Endothelial cell of umbilical vein (primary cell): ENCODE results near the gene SPATA18. TPM values are rescaled to one million over a fixed set of nuclear protein-coding genes. Genes with fewer than 3 reads are reported as not detected.

ENCODE experiments used
- BruUV-seq: library from RNA; stranded (reverse); fragments of 400-500 nt; replicated peaks from 2 replicates; lab custom pipeline; 2021; lab: Mats Ljungman, UMichigan
- CTCF ChIA-PET: fragments of 300-600, 350-600 bp; sonication (Branson Sonifier 250); formaldehyde crosslinking; loops from one replicate; lab custom pipeline; 2021; ENCODE audit warnings: antibody characterized with exemption, inconsistent platforms; lab: Charles Lee
- POLR2A ChIA-PET: fragments of 300-600, 350-600 bp; sonication (Branson Sonifier 250); formaldehyde crosslinking; loops from one replicate; lab custom pipeline; 2021; ENCODE audit warnings: antibody characterized with exemption, inconsistent platforms; lab: Charles Lee
- DNase-seq: peaks from one replicate; pipeline ENCODE4 v3.0.0-alpha.2; 2011; ENCODE audit warnings: low read depth, low spot score
- FAIRE-seq: peaks from 2 replicates; lab custom pipeline; 2011; peaks lifted over from hg19 to GRCh38; lab: Jason Lieb, UNC
- H2AFZ ChIP-seq: 2 replicates; pipeline ENCODE4 v1.6.0; 2012; ENCODE audit warnings: low read depth, low read length, control low read depth, inconsistent platforms
- H3K27ac ChIP-seq: 2 replicates; pipeline ENCODE4 v1.5.1; 2011; ENCODE audit warnings: low read depth, mild to moderate bottlenecking, control low read depth, low read length, moderate library complexity; ENCODE audit not compliant: insufficient read depth
- H3K27me3 ChIP-seq, 2 experiments: 2 replicates each; pipeline versions ENCODE4 v1.6.0 to v1.6.1; 2011; ENCODE audit warnings: low read length in 2 of 2, mixed read lengths in 1 of 2; ENCODE audit not compliant: control insufficient read depth in 2 of 2, insufficient read depth in 2 of 2
- H3K36me3 ChIP-seq, 2 experiments: 2 replicates in 1 of 2; 3 replicates in 1 of 2; pipeline ENCODE4 v1.5.1; 2011; ENCODE audit warnings: low read length in 2 of 2, mild to moderate bottlenecking in 1 of 2, moderate library complexity in 1 of 2; ENCODE audit not compliant: control insufficient read depth in 2 of 2, insufficient read depth in 2 of 2; ENCODE audit errors: extremely low read depth in 1 of 2
- H3K4me1 ChIP-seq: 3 replicates; pipeline ENCODE4 v1.5.1; 2011; ENCODE audit warnings: mild to moderate bottlenecking, low read length; ENCODE audit not compliant: control insufficient read depth, insufficient read depth; ENCODE audit errors: extremely low read depth
- H3K4me2 ChIP-seq: 2 replicates; pipeline ENCODE4 v1.6.1; 2011; ENCODE audit warnings: low read length, control low read depth, mixed read lengths; ENCODE audit not compliant: insufficient read depth
- H3K4me3 ChIP-seq, 3 experiments: fragments of 200-600 bp in 1 of 3; sonication (generic), shearing (Covaris generic) in 1 of 3; replicated peaks in 1 of 3; 2 replicates each; pipeline ENCODE4 v1.5.1; 2011 to 2016; ENCODE audit warnings: control low read depth in 3 of 3, low read length in 3 of 3, mild to moderate bottlenecking in 2 of 3, inconsistent platforms in 1 of 3, low read depth in 1 of 3, moderate library complexity in 1 of 3; ENCODE audit not compliant: insufficient read depth in 1 of 3
- H3K79me2 ChIP-seq: 2 replicates; pipeline ENCODE4 v1.6.0; 2012; ENCODE audit warnings: low read length, inconsistent platforms; ENCODE audit not compliant: control insufficient read depth, insufficient read depth
- H3K9ac ChIP-seq: replicated peaks from 2 replicates; pipeline ENCODE3; 2011; ENCODE audit warnings: low read length, control low read depth; ENCODE audit not compliant: insufficient read depth; ENCODE audit errors: extremely low read depth
- H3K9me1 ChIP-seq: replicated peaks from 3 replicates; pipeline ENCODE4 v1.6.0; 2011; ENCODE audit warnings: mild to moderate bottlenecking, low read length; ENCODE audit not compliant: control insufficient read depth, insufficient read depth; ENCODE audit errors: extremely low read depth
- H3K9me3 ChIP-seq: replicated peaks from 2 replicates; pipeline ENCODE4 v1.5.1; 2012; ENCODE audit warnings: low read length, inconsistent platforms; ENCODE audit not compliant: control insufficient read depth, insufficient read depth
- H4K20me1 ChIP-seq: replicated peaks from 2 replicates; pipeline ENCODE3; 2011; ENCODE audit warnings: mild to moderate bottlenecking, low read length; ENCODE audit not compliant: control insufficient read depth, insufficient read depth; ENCODE audit errors: extremely low read depth
- CTCF ChIP-seq, 2 donors: IDR thresholded peaks; 1 replicate in 1 of 2; 2 replicates in 1 of 2; pipeline ENCODE4 v1.5.1; 2011; ENCODE audit warnings: low read length in 2 of 2, mild to moderate bottlenecking in 2 of 2, moderate library complexity in 2 of 2, control low read depth in 1 of 2, inconsistent platforms in 1 of 2, low read depth in 1 of 2; ENCODE audit not compliant: insufficient read depth in 1 of 2; ENCODE audit errors: extremely low read depth in 1 of 2
- EZH2 ChIP-seq: IDR thresholded peaks from 2 replicates; pipeline ENCODE4 v1.6.1; 2012; ENCODE audit warnings: borderline replicate concordance, low read depth, mild to moderate bottlenecking, moderate library complexity, low read length, inconsistent platforms; ENCODE audit not compliant: severe bottlenecking
- GATA2 ChIP-seq: IDR thresholded peaks from 2 replicates; pipeline ENCODE4 v1.7.0; 2011; ENCODE audit warnings: low read depth, mild to moderate bottlenecking, moderate library complexity, mixed read lengths, low read length; ENCODE audit not compliant: insufficient read length, insufficient read depth
- MYC ChIP-seq: IDR thresholded peaks from one replicate; pipeline ENCODE4 v1.6.1; 2011; ENCODE audit warnings: mild to moderate bottlenecking, low read depth, low read length
- POLR2A ChIP-seq: IDR thresholded peaks from 2 replicates; pipeline ENCODE4 v1.6.1; 2012; ENCODE audit warnings: low read depth, mild to moderate bottlenecking, control low read depth, low read length
- POLR2AphosphoS5 ChIP-seq: IDR thresholded peaks from 2 replicates; pipeline ENCODE4 v1.6.1; 2012; ENCODE audit warnings: low read depth, mild to moderate bottlenecking, control low read depth, low read length, moderate library complexity; ENCODE audit not compliant: insufficient read depth
- dilution Hi-C: fragments of 300-500 bp; cut with MboI; formaldehyde crosslinking; loops from one replicate; pipeline ENCODE4 v1.15.0; 2019; ENCODE audit warnings: low sequenced_read_pairs; ENCODE audit not compliant: extremely low pct_ligation_motif_present
- intact Hi-C: fragments of 100-400 bp; cut with micrococcal nuclease; formaldehyde crosslinking; loops from one replicate; pipeline ENCODE4 v1.10.0; 2022
- polyA plus RNA-seq, 4 experiments: library from polyadenylated mRNA; depleted of rRNA in 3 of 4; stranded (reverse) in 3 of 4; unstranded in 1 of 4; fragments of >200 nt; gene quantifications; 2 replicates each; pipeline versions ENCODE4 v1.2.1 to v1.2.3, GENCODE V29; 2011 to 2012; ENCODE audit warnings: missing spikeins in 1 of 4
- total RNA-seq: library from RNA; stranded (reverse); gene quantifications from 2 replicates; pipeline ENCODE4 v1.2.3, GENCODE V29; 2021

The SPATA18 gene
- total and polyA plus RNA-seq, 2 donors (not counting 3 experiments of a cell fraction or from before 2014, with no cell fraction given) = 2.7 to 4.6 TPM

- FAIRE-seq = no peak
Observed at GRCh38 chr4:52142816-52143215, 91.7 kb downstream of the SPATA18 start.

More at GRCh38 chr4:52142816-52143215, 91.7 kb downstream of the SPATA18 start:
- Histone ChIP-seq H3K9me3 (no peaks in the 10 kb centered on the region), H3K27ac (no peak overlapping the region), H3K36me3 (no peaks in the 10 kb centered on the region), H3K79me2 (no peaks in the 10 kb centered on the region), H3K27me3 (no peaks in the 10 kb centered on the region), H3K4me1 (no peaks in the 10 kb centered on the region), H3K9me1 (no peaks in the 10 kb centered on the region), H3K4me2 (no peak overlapping the region), H4K20me1 (no peaks in the 10 kb centered on the region), H3K9ac (no peak overlapping the region), H2AFZ (no peak overlapping the region), H3K4me3 (no peak overlapping the region)
- dilution Hi-C loops (no loop called here), intact Hi-C loops (no loop called here)
- TF ChIP-seq POLR2AphosphoS5 (no peak), CTCF (IDR thresholded peaks at IDR 0.05; ENCODE audit: extremely low read depth in 1 of 2, insufficient read depth in 1 of 2, low read depth in 1 of 2, low read length in 2 of 2) (no peak), GATA2 (no peak), POLR2A (no peak), MYC (no peak), EZH2 (no peak)
- BruUV-seq = no TSS peak
- no peak for DNase-seq
- CTCF ChIA-PET = no interaction called here
- POLR2A ChIA-PET = no interaction called here
